Ascending aorta (tissue), 2 donors: Measurements from ENCODE around the gene UBA52. TPM values are rescaled to one million over a fixed set of nuclear protein-coding genes. Genes with fewer than 3 reads are reported as not detected.

Experiments used
- DNase-seq, 2 donors: peaks; one replicate each; pipeline ENCODE4 v3.0.0-alpha.2; 2019; ENCODE audit warnings: low spot score in 2 of 2
- H3K27ac ChIP-seq, 2 donors: fragments of 200-600 bp; sonication (generic); one replicate each; pipeline ENCODE4 v1.5.1; 2016 to 2017; ENCODE audit warnings: mild to moderate bottlenecking in 1 of 2
- H3K27me3 ChIP-seq: fragments of 200-600 bp; sonication (generic); one replicate; pipeline ENCODE4 v1.5.1; 2017
- H3K36me3 ChIP-seq, 2 donors: fragments of 200-600 bp; sonication (generic); one replicate each; pipeline ENCODE4 v1.5.1; 2016
- H3K4me1 ChIP-seq, 2 donors: fragments of 200-600 bp; sonication (generic); one replicate each; pipeline ENCODE4 v1.5.1; 2016 to 2017; ENCODE audit warnings: mild to moderate bottlenecking in 1 of 2
- H3K4me3 ChIP-seq, 2 donors: fragments of 200-600 bp; sonication (generic); one replicate each; pipeline ENCODE4 v1.5.1; 2016 to 2017; ENCODE audit warnings: mild to moderate bottlenecking in 1 of 2
- H3K9me3 ChIP-seq, 2 donors: fragments of 200-600 bp; sonication (generic); one replicate each; pipeline ENCODE4 v1.5.1; 2016
- CTCF ChIP-seq, 3 experiments: fragments of 200-600 bp in 2 of 3; fragments of 450-650 bp in 1 of 3; sonication (generic) in 2 of 3; IDR thresholded peaks; one replicate each; pipeline ENCODE4 v1.5.1; 2016 to 2019; ENCODE audit warnings: antibody characterized with exemption in 3 of 3, mild to moderate bottlenecking in 1 of 3, moderate library complexity in 1 of 3
- intact Hi-C: fragments of 100-400 bp; cut with DNase I; formaldehyde crosslinking; loops from one replicate; pipeline ENCODE4 v1.15.1; 2023
- total RNA-seq: library from RNA; depleted of rRNA; stranded (reverse); fragments of >200 nt; gene quantifications from one replicate; pipeline ENCODE4 v1.1.0, GENCODE V29; 2016

Gene UBA52
- total RNA-seq, 1 donor from 2014 or later: 554 TPM

GRCh38 chr19:18617562-18617961, 45.9 kb downstream of the UBA52 start:
- peaks cover 8% of the 10 kb centered on the region for H3K27me3 ChIP-seq
- peaks cover 0 to 2% of the 10 kb centered on the region in 2 donors for H3K4me1 ChIP-seq
- intact Hi-C loops: no loop called here
- DNase-seq: no peak
- H3K27ac ChIP-seq: no peak overlapping the region
- no peak for TF ChIP-seq CTCF (IDR thresholded peaks at IDR 0.05)
- no peaks in the 10 kb centered on the region for H3K36me3 ChIP-seq
- no peak overlapping the region for H3K4me3 ChIP-seq
- no peaks in the 10 kb centered on the region for H3K9me3 ChIP-seq

GRCh38 chr19:18618236-18618635, 46.6 kb downstream of the UBA52 start:
- no peak for DNase-seq
- Histone ChIP-seq H3K9me3 (no peaks in the 10 kb centered on the region), H3K4me3 (no peak overlapping the region), H3K36me3 (no peaks in the 10 kb centered on the region), H3K4me1 (no peaks in the 10 kb centered on the region), H3K27me3 (peaks cover 2% of the 10 kb centered on the region), H3K27ac (no peak overlapping the region)
- intact Hi-C loops: no loop called here
- TF ChIP-seq CTCF (IDR thresholded peaks at IDR 0.05): no peak

DNA sequence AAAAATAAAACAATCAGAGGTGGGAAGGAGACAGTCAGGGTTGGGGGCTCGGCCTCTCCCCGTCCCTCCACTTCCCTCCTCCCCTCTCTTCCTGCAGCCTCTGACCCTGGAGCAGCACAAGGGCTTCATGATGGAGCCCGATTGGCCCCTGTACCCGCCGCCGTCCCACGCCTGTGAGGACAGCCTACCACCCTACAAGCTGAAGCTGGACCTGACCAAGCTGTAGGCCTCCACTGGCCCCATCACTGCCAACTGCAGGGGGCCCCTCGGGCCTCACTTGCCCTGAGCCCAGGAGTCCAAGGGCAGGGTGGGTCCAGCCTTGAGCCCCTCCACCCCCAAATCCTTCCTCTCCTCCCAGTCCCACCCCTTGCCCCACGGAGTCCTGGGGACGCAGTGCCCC, 48.7 kb downstream of the UBA52 start:
- intact Hi-C loops: no loop called here
- H3K9me3 ChIP-seq: no peaks in the 10 kb centered on the region
- no peak overlapping the region for H3K27ac ChIP-seq
- no peak for TF ChIP-seq CTCF (IDR thresholded peaks at IDR 0.05)
- no peak for DNase-seq
- no peaks in the 10 kb centered on the region for H3K36me3 ChIP-seq
- no peaks in the 10 kb centered on the region for H3K27me3 ChIP-seq
- no peaks in the 10 kb centered on the region for H3K4me1 ChIP-seq
- H3K4me3 ChIP-seq: no peak overlapping the region

DNA sequence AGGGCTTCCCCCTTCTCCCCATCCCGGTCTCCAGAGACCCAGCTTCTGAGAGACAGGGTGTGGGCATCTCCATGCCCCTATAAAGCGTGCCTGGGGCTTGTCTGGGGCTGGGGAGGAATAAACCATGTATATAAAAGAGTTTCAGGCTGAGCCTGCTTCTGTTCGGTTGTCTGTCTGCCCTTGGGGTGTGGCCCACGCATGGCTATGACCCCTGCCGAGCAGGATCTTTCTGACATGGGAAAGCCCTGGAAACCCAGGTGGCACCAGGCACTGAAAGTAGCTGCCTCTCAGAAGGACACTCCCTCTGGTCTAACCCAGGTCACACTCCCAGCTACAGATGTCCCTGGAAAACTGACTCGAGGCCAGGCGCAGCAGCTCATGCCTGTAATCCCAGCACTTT, 49.2 kb downstream of the UBA52 start:
- Histone ChIP-seq H3K4me3 (no peak overlapping the region), H3K4me1 (no peaks in the 10 kb centered on the region), H3K27me3 (no peaks in the 10 kb centered on the region), H3K36me3 (no peaks in the 10 kb centered on the region), H3K27ac (no peak overlapping the region), H3K9me3 (no peaks in the 10 kb centered on the region)
- DNase-seq: no peak
- intact Hi-C loops: no loop called here
- TF ChIP-seq CTCF (IDR thresholded peaks at IDR 0.05): no peak

- no peak overlapping the region for H3K27ac ChIP-seq
- no peaks in the 10 kb centered on the region for H3K27me3 ChIP-seq
- H3K36me3 ChIP-seq: no peaks in the 10 kb centered on the region
- no peaks in the 10 kb centered on the region for H3K9me3 ChIP-seq
- H3K4me3 ChIP-seq: no peak overlapping the region
- no peak for DNase-seq
- intact Hi-C loops: no loop called here
- TF ChIP-seq CTCF (IDR thresholded peaks at IDR 0.05): no peak
- peaks cover 0 to 5% of the 10 kb centered on the region in 2 donors for H3K4me1 ChIP-seq
Observed at GRCh38 chr19:18626906-18627305, 55.2 kb downstream of the UBA52 start.

Other genes starting within 250 kb of the UBA52 start
- 62.5 TPM for gene LSM4, start 248.8 kb upstream of the UBA52 start, total RNA-seq
- 14.8 TPM for gene PGPEP1, start 231.3 kb upstream of the UBA52 start, total RNA-seq
- 8.5 TPM for gene GDF15, start 185.7 kb upstream of the UBA52 start, total RNA-seq
- gene LRRC25, start 174.2 kb upstream of the UBA52 start, total RNA-seq: 6.9 TPM
- gene SSBP4, start 152.5 kb upstream of the UBA52 start, total RNA-seq: 233 TPM
- 93.1 TPM for gene ISYNA1, start 133.7 kb upstream of the UBA52 start, total RNA-seq
- gene ELL, start 49.8 kb upstream of the UBA52 start, total RNA-seq: 30.5 TPM
- 395 TPM for gene FKBP8, start 28.3 kb upstream of the UBA52 start, total RNA-seq
- gene KXD1, start 14.0 kb upstream of the UBA52 start, total RNA-seq: 178 TPM
- gene REX1BD, start 16.9 kb downstream of the UBA52 start, total RNA-seq: 173 TPM
- 638 TPM for gene CRLF1, start 34.9 kb downstream of the UBA52 start, total RNA-seq
- gene TMEM59L, start 41.0 kb downstream of the UBA52 start, total RNA-seq: not detected
- gene KLHL26, start 65.2 kb downstream of the UBA52 start, total RNA-seq: 52.8 TPM
- gene CRTC1, start 111.8 kb downstream of the UBA52 start, total RNA-seq: 10.0 TPM
- gene COMP, start 219.4 kb downstream of the UBA52 start, total RNA-seq: 5.0 TPM